GM23338 (cell line): ENCODE results near the gene LFNG. TPM values are rescaled to one million over a fixed set of nuclear protein-coding genes. Genes with fewer than 3 reads are reported as not detected.

ENCODE experiments used
- ATAC-seq: fragments of 200-7000 bp; cut with Tn5 transposase; 3 replicates; pipeline ENCODE4 v1.9.1; 2020
- DNase-seq: peaks from one replicate; pipeline ENCODE4 v3.0.0-alpha.2; 2015; ENCODE audit warnings: low spot score
- H2AFZ ChIP-seq: fragments of 200-600 bp; sonication (generic); 2 replicates; pipeline ENCODE4 v1.8.0; 2016; ENCODE audit warnings: antibody characterized with exemption, mild to moderate bottlenecking, moderate library complexity
- H3F3A ChIP-seq: fragments of 200-600 bp; sonication (generic); replicated peaks from 2 replicates; pipeline ENCODE4 v1.8.0; 2017; ENCODE audit warnings: antibody characterized with exemption, mixed run types, low read depth
- H3K27ac ChIP-seq: fragments of 200-600 bp; sonication (generic); 2 replicates; pipeline ENCODE4 v1.6.1; 2016; ENCODE audit warnings: low read depth
- H3K27me3 ChIP-seq: fragments of 200-600 bp; sonication (generic); 2 replicates; pipeline ENCODE4 v1.8.0; 2016; ENCODE audit warnings: mild to moderate bottlenecking, mixed run types, moderate library complexity; ENCODE audit not compliant: insufficient read depth
- H3K36me3 ChIP-seq: fragments of 200-600 bp; sonication (generic); 2 replicates; pipeline ENCODE4 v1.8.0; 2016; ENCODE audit warnings: mild to moderate bottlenecking; ENCODE audit not compliant: insufficient read depth
- H3K4me1 ChIP-seq: fragments of 200-600 bp; sonication (generic); 2 replicates; pipeline ENCODE4 v1.8.0; 2016; ENCODE audit warnings: mild to moderate bottlenecking, moderate library complexity; ENCODE audit not compliant: insufficient read depth
- H3K4me2 ChIP-seq: fragments of 200-600 bp; sonication (generic); 2 replicates; pipeline ENCODE4 v1.7.1; 2017; ENCODE audit warnings: mixed run types
- H3K4me3 ChIP-seq: fragments of 200-600 bp; sonication (generic); 2 replicates; pipeline ENCODE4 v1.6.1; 2016; ENCODE audit warnings: mixed run types
- H3K79me2 ChIP-seq: fragments of 200-600 bp; sonication (generic); replicated peaks from 2 replicates; pipeline ENCODE4 v1.8.0; 2017; ENCODE audit warnings: mild to moderate bottlenecking; ENCODE audit not compliant: insufficient read depth
- H3K9me2 ChIP-seq: fragments of 200-600 bp; sonication (generic); 2 replicates; pipeline ENCODE4 v1.8.0; 2017; ENCODE audit not compliant: insufficient read depth
- H4K20me1 ChIP-seq: fragments of 200-600 bp; sonication (generic); replicated peaks from 2 replicates; pipeline ENCODE4 v1.8.0; 2017; ENCODE audit warnings: mild to moderate bottlenecking; ENCODE audit not compliant: insufficient read depth
- H3K27ac Mint-ChIP-seq: 2 replicates; pipeline ENCODE4 v1.8.0; 2020; ENCODE audit warnings: inconsistent platforms, mild to moderate bottlenecking, moderate library complexity, mixed read lengths
- H3K27me3 Mint-ChIP-seq: 3 replicates; pipeline ENCODE4 v1.8.0; 2022; ENCODE audit warnings: low read depth, mild to moderate bottlenecking, moderate library complexity, mixed read lengths, inconsistent platforms; ENCODE audit not compliant: insufficient read depth, poor library complexity
- H3K36me3 Mint-ChIP-seq: 3 replicates; pipeline ENCODE4 v1.8.0; 2021; ENCODE audit warnings: low read depth, mild to moderate bottlenecking, inconsistent platforms, moderate library complexity, mixed read lengths
- H3K4me1 Mint-ChIP-seq: 3 replicates; pipeline ENCODE4 v1.8.0; 2020; ENCODE audit warnings: mild to moderate bottlenecking, inconsistent platforms, mixed read lengths
- H3K4me3 Mint-ChIP-seq: 3 replicates; pipeline ENCODE4 v1.8.0; 2021; ENCODE audit warnings: moderate library complexity, mild to moderate bottlenecking, inconsistent platforms, mixed read lengths
- H3K9me3 Mint-ChIP-seq: 3 replicates; pipeline ENCODE4 v1.8.0; 2020; ENCODE audit warnings: moderate library complexity, mild to moderate bottlenecking, inconsistent platforms, mixed read lengths
- JUNB ChIP-seq: IDR thresholded peaks from one replicate; pipeline ENCODE4 v1.6.1; 2016; ENCODE audit warnings: antibody characterized with exemption; ENCODE audit not compliant: unreplicated experiment
- POLR2AphosphoS5 ChIP-seq: IDR thresholded peaks from 2 replicates; pipeline ENCODE4 v1.6.1; 2016; ENCODE audit warnings: antibody characterized with exemption, low read depth
- STAT1 ChIP-seq: IDR thresholded peaks from one replicate; pipeline ENCODE4 v1.6.1; 2016; ENCODE audit warnings: antibody characterized with exemption; ENCODE audit not compliant: unreplicated experiment
- ZNF114 ChIP-seq: fragments of 250-450 bp; sonication (Bioruptor Pico); IDR thresholded peaks from 2 replicates; pipeline ENCODE4 v1.5.0; 2020; ENCODE audit warnings: mild to moderate bottlenecking, moderate library complexity
- polyA plus RNA-seq: library from polyadenylated mRNA; unstranded; fragments of >200 nt; fragmentation: Nextera tagmentation; extraction: Ambion mirVana; gene quantifications from 2 replicates; pipeline ENCODE4 v1.2.1, GENCODE V29; 2016
- total RNA-seq: library from RNA; depleted of rRNA; stranded (reverse); fragments of >200 nt; shearing (Covaris generic); gene quantifications from 2 replicates; pipeline ENCODE4 v1.2.3, GENCODE V29; 2014
- TF ChIP-seq, protein P1 (sequence below): IDR thresholded peaks from 2 replicates; pipeline ENCODE4 v1.6.1; 2016; ENCODE audit warnings: antibody characterized with exemption
- TF ChIP-seq, protein P2 (sequence below), 2 experiments: fragments of 200-600 bp in 1 of 2; sonication (generic) in 1 of 2; conservative IDR thresholded peaks; 2 replicates each; pipeline versions ENCODE4 v1.5.1 to v1.6.1; 2016 to 2017; ENCODE audit warnings: antibody characterized with exemption in 2 of 2, low read depth in 2 of 2, mild to moderate bottlenecking in 2 of 2, moderate library complexity in 1 of 2
- TF ChIP-seq, protein P3 (sequence below): fragments of 250-450 bp; sonication (Bioruptor Pico); IDR thresholded peaks from 2 replicates; pipeline ENCODE4 v1.5.0; 2020; ENCODE audit warnings: mild to moderate bottlenecking, moderate library complexity
- TF ChIP-seq, protein P4 (sequence below): IDR thresholded peaks from one replicate; pipeline ENCODE4 v1.6.1; 2018; ENCODE audit warnings: antibody characterized with exemption; ENCODE audit not compliant: unreplicated experiment

Gene LFNG
- total and polyA plus RNA-seq, 2 experiments from 2014 or later = 1.7 to 35.4 TPM

DNA sequence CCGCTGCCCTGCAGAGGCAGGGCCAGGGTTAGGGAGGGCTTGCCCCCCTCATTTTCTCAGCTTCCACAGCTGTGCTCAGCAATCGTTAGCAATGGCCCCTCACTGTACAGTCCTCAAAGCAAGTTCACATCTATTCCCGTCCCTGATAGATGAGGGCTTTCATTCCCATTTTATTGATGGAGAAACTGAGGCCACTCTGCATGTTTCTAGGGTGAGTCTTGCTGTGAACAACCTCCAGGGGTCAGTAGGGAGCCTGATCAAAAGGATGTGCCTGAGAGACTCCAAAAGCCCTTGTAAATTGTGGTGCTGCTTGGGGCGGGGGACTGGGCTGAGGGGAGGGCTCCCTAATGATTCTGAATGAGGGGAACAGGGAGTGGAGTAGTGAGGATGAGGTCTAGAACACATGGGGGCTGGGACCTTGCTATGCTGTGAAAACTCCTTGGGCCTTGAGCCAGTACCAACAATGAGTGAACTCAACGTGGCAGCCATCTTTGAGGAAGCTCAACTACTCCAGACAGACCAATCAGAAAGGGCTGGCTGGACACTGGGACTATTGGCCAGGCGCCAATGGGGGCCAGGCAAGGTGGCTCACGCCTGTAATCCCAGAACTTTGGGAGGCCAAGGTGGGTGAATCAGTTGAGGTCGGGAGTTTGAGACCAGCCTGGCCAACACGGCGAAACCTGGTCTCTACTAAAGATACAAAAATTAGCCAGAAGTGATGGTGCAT, 36.7 kb upstream of the LFNG start:
- Mint-ChIP-seq H3K4me3 (no peak overlapping the region), H3K27me3 (peaks cover 19% of the 10 kb centered on the region), H3K27ac (no peak overlapping the region), H3K4me1 (0 out of 3 replicates have a peak, but pooled peaks cover 4% of the 10 kb centered on the region), H3K36me3 (no peaks in the 10 kb centered on the region), H3K9me3 (peaks cover 8% of the 10 kb centered on the region; the same call in 1 of the 3 replicates)
- DNase-seq (no peak), ATAC-seq (no peak)
- Histone ChIP-seq H3K4me3 (no peak overlapping the region), H3K79me2 (no peaks in the 10 kb centered on the region), H3K27ac (no peak overlapping the region), H3K4me1 (no peaks in the 10 kb centered on the region), H3K4me2 (no peak overlapping the region), H3F3A (no peaks in the 10 kb centered on the region), H4K20me1 (no peaks in the 10 kb centered on the region), H3K9me2 (no peaks in the 10 kb centered on the region), H3K27me3 (no peaks in the 10 kb centered on the region), H2AFZ (no peak overlapping the region), H3K36me3 (no peaks in the 10 kb centered on the region)
- TF ChIP-seq, protein P1, sequence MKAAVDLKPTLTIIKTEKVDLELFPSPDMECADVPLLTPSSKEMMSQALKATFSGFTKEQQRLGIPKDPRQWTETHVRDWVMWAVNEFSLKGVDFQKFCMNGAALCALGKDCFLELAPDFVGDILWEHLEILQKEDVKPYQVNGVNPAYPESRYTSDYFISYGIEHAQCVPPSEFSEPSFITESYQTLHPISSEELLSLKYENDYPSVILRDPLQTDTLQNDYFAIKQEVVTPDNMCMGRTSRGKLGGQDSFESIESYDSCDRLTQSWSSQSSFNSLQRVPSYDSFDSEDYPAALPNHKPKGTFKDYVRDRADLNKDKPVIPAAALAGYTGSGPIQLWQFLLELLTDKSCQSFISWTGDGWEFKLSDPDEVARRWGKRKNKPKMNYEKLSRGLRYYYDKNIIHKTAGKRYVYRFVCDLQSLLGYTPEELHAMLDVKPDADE = no peak
- TF ChIP-seq, protein P2, sequence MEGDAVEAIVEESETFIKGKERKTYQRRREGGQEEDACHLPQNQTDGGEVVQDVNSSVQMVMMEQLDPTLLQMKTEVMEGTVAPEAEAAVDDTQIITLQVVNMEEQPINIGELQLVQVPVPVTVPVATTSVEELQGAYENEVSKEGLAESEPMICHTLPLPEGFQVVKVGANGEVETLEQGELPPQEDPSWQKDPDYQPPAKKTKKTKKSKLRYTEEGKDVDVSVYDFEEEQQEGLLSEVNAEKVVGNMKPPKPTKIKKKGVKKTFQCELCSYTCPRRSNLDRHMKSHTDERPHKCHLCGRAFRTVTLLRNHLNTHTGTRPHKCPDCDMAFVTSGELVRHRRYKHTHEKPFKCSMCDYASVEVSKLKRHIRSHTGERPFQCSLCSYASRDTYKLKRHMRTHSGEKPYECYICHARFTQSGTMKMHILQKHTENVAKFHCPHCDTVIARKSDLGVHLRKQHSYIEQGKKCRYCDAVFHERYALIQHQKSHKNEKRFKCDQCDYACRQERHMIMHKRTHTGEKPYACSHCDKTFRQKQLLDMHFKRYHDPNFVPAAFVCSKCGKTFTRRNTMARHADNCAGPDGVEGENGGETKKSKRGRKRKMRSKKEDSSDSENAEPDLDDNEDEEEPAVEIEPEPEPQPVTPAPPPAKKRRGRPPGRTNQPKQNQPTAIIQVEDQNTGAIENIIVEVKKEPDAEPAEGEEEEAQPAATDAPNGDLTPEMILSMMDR (conservative IDR thresholded peaks at IDR 0.05; ENCODE audit: low read depth in 2 of 2) = peak; percentile 41 to 42; a peak in 3 of 4 replicates
- no peak for TF ChIP-seq ZNF114 (CRISPR knock-in tag)
- no peak for TF ChIP-seq POLR2AphosphoS5
- no peak for TF ChIP-seq STAT1
- no peak for TF ChIP-seq JUNB
- TF ChIP-seq, protein P3, sequence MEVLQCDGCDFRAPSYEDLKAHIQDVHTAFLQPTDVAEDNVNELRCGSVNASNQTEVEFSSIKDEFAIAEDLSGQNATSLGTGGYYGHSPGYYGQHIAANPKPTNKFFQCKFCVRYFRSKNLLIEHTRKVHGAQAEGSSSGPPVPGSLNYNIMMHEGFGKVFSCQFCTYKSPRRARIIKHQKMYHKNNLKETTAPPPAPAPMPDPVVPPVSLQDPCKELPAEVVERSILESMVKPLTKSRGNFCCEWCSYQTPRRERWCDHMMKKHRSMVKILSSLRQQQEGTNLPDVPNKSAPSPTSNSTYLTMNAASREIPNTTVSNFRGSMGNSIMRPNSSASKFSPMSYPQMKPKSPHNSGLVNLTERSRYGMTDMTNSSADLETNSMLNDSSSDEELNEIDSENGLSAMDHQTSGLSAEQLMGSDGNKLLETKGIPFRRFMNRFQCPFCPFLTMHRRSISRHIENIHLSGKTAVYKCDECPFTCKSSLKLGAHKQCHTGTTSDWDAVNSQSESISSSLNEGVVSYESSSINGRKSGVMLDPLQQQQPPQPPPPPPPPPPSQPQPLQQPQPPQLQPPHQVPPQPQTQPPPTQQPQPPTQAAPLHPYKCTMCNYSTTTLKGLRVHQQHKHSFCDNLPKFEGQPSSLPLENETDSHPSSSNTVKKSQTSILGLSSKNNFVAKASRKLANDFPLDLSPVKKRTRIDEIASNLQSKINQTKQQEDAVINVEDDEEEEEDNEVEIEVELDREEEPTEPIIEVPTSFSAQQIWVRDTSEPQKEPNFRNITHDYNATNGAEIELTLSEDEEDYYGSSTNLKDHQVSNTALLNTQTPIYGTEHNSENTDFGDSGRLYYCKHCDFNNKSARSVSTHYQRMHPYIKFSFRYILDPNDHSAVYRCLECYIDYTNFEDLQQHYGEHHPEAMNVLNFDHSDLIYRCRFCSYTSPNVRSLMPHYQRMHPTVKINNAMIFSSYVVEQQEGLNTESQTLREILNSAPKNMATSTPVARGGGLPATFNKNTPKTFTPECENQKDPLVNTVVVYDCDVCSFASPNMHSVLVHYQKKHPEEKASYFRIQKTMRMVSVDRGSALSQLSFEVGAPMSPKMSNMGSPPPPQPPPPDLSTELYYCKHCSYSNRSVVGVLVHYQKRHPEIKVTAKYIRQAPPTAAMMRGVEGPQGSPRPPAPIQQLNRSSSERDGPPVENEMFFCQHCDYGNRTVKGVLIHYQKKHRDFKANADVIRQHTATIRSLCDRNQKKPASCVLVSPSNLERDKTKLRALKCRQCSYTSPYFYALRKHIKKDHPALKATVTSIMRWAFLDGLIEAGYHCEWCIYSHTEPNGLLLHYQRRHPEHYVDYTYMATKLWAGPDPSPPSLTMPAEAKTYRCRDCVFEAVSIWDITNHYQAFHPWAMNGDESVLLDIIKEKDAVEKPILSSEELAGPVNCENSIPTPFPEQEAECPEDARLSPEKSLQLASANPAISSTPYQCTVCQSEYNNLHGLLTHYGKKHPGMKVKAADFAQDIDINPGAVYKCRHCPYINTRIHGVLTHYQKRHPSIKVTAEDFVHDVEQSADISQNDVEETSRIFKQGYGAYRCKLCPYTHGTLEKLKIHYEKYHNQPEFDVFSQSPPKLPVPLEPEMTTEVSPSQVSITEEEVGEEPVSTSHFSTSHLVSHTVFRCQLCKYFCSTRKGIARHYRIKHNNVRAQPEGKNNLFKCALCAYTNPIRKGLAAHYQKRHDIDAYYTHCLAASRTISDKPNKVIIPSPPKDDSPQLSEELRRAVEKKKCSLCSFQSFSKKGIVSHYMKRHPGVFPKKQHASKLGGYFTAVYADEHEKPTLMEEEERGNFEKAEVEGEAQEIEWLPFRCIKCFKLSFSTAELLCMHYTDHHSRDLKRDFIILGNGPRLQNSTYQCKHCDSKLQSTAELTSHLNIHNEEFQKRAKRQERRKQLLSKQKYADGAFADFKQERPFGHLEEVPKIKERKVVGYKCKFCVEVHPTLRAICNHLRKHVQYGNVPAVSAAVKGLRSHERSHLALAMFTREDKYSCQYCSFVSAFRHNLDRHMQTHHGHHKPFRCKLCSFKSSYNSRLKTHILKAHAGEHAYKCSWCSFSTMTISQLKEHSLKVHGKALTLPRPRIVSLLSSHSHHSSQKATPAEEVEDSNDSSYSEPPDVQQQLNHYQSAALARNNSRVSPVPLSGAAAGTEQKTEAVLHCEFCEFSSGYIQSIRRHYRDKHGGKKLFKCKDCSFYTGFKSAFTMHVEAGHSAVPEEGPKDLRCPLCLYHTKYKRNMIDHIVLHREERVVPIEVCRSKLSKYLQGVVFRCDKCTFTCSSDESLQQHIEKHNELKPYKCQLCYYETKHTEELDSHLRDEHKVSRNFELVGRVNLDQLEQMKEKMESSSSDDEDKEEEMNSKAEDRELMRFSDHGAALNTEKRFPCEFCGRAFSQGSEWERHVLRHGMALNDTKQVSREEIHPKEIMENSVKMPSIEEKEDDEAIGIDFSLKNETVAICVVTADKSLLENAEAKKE (CRISPR knock-in tag) = no peak
- TF ChIP-seq, protein P4, sequence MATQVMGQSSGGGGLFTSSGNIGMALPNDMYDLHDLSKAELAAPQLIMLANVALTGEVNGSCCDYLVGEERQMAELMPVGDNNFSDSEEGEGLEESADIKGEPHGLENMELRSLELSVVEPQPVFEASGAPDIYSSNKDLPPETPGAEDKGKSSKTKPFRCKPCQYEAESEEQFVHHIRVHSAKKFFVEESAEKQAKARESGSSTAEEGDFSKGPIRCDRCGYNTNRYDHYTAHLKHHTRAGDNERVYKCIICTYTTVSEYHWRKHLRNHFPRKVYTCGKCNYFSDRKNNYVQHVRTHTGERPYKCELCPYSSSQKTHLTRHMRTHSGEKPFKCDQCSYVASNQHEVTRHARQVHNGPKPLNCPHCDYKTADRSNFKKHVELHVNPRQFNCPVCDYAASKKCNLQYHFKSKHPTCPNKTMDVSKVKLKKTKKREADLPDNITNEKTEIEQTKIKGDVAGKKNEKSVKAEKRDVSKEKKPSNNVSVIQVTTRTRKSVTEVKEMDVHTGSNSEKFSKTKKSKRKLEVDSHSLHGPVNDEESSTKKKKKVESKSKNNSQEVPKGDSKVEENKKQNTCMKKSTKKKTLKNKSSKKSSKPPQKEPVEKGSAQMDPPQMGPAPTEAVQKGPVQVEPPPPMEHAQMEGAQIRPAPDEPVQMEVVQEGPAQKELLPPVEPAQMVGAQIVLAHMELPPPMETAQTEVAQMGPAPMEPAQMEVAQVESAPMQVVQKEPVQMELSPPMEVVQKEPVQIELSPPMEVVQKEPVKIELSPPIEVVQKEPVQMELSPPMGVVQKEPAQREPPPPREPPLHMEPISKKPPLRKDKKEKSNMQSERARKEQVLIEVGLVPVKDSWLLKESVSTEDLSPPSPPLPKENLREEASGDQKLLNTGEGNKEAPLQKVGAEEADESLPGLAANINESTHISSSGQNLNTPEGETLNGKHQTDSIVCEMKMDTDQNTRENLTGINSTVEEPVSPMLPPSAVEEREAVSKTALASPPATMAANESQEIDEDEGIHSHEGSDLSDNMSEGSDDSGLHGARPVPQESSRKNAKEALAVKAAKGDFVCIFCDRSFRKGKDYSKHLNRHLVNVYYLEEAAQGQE = no peak
